Measurements from ENCODE around the gene TMEM232. TPM values are rescaled to one million over a fixed set of nuclear protein-coding genes. Genes with fewer than 3 reads are reported as not detected.

Gene TMEM232
- total RNA-seq, 1 experiment from 2014 or later, result 1.3 TPM

- peak; percentile 99 for ATAC-seq
- H3K4me3 Mint-ChIP-seq, result no peak overlapping the region
- no peak for DNase-seq (ENCODE audit: low spot score)
- H3K27me3 Mint-ChIP-seq (ENCODE audit: low read depth), result no peaks in the 10 kb centered on the region
- peak overlapping the region; percentile 51; the same call in 1 of the 2 replicates for H3K27ac Mint-ChIP-seq
- H3K4me1 Mint-ChIP-seq, result peaks cover 24% of the 10 kb centered on the region
- TF ChIP-seq PRDM15 (CRISPR knock-in tag; IDR thresholded peaks at IDR 0.05) (no peak), HMGA2 (CRISPR knock-in tag; IDR thresholded peaks at IDR 0.05) (no peak), SOX15 (CRISPR knock-in tag; IDR thresholded peaks at IDR 0.05) (no peak), ZNF263 (CRISPR knock-in tag; IDR thresholded peaks at IDR 0.05; ENCODE audit: low read depth) (no peak), TP53 (CRISPR knock-in tag; IDR thresholded peaks at IDR 0.05) (no peak), AR (CRISPR knock-in tag; IDR thresholded peaks at IDR 0.05) (no peak), ZNF512 (CRISPR knock-in tag; IDR thresholded peaks at IDR 0.05; ENCODE audit: borderline replicate concordance) (no peak), FOXJ3 (CRISPR knock-in tag; IDR thresholded peaks at IDR 0.05; ENCODE audit: borderline replicate concordance) (no peak), ZNF532 (CRISPR knock-in tag; IDR thresholded peaks at IDR 0.05; ENCODE audit: borderline replicate concordance) (no peak), ATF1 (CRISPR knock-in tag; IDR thresholded peaks at IDR 0.05) (no peak), ESRRA (CRISPR knock-in tag; IDR thresholded peaks at IDR 0.05; ENCODE audit: borderline replicate concordance) (no peak), JUN (CRISPR knock-in tag; IDR thresholded peaks at IDR 0.05) (no peak), ZNF317 (CRISPR knock-in tag; IDR thresholded peaks at IDR 0.05; ENCODE audit: borderline replicate concordance, low read depth) (no peak)
- TF ChIP-seq, protein P1, sequence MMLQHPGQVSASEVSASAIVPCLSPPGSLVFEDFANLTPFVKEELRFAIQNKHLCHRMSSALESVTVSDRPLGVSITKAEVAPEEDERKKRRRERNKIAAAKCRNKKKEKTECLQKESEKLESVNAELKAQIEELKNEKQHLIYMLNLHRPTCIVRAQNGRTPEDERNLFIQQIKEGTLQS (CRISPR knock-in tag; conservative IDR thresholded peaks at IDR 0.05), result no peak
- TF ChIP-seq, protein P2, sequence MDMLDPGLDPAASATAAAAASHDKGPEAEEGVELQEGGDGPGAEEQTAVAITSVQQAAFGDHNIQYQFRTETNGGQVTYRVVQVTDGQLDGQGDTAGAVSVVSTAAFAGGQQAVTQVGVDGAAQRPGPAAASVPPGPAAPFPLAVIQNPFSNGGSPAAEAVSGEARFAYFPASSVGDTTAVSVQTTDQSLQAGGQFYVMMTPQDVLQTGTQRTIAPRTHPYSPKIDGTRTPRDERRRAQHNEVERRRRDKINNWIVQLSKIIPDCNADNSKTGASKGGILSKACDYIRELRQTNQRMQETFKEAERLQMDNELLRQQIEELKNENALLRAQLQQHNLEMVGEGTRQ (CRISPR knock-in tag; IDR thresholded peaks at IDR 0.05), result no peak
- TF ChIP-seq, protein P3, sequence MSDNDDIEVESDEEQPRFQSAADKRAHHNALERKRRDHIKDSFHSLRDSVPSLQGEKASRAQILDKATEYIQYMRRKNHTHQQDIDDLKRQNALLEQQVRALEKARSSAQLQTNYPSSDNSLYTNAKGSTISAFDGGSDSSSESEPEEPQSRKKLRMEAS (CRISPR knock-in tag; IDR thresholded peaks at IDR 0.05), result no peak
- TF ChIP-seq, protein P4, sequence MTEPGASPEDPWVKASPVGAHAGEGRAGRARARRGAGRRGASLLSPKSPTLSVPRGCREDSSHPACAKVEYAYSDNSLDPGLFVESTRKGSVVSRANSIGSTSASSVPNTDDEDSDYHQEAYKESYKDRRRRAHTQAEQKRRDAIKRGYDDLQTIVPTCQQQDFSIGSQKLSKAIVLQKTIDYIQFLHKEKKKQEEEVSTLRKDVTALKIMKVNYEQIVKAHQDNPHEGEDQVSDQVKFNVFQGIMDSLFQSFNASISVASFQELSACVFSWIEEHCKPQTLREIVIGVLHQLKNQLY (CRISPR knock-in tag; IDR thresholded peaks at IDR 0.05), result no peak
- TF ChIP-seq, protein P5, sequence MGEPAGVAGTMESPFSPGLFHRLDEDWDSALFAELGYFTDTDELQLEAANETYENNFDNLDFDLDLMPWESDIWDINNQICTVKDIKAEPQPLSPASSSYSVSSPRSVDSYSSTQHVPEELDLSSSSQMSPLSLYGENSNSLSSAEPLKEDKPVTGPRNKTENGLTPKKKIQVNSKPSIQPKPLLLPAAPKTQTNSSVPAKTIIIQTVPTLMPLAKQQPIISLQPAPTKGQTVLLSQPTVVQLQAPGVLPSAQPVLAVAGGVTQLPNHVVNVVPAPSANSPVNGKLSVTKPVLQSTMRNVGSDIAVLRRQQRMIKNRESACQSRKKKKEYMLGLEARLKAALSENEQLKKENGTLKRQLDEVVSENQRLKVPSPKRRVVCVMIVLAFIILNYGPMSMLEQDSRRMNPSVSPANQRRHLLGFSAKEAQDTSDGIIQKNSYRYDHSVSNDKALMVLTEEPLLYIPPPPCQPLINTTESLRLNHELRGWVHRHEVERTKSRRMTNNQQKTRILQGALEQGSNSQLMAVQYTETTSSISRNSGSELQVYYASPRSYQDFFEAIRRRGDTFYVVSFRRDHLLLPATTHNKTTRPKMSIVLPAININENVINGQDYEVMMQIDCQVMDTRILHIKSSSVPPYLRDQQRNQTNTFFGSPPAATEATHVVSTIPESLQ (CRISPR knock-in tag; IDR thresholded peaks at IDR 0.05), result no peak
- CTCF ChIA-PET, result no interaction called here
- H3K36me3 Mint-ChIP-seq, result peaks cover 10% of the 10 kb centered on the region
- peaks cover 16% of the 10 kb centered on the region for H3K9me3 Mint-ChIP-seq
- POLR2A ChIA-PET, result interaction anchor here (1.3 kb wide), 1 partner anchor 19 kb away, joined by 6 read pairs; no protein-coding TSS in a partner anchor
Measured at GRCh38 chr5:110517396-110517795, 209.1 kb downstream of the TMEM232 start.

Measured in WTC11 (cell line).